Measurements from ENCODE around the gene NTNG1. TPM values are rescaled to one million over a fixed set of nuclear protein-coding genes. Genes with fewer than 3 reads are reported as not detected.

The NTNG1 gene
- total and polyA plus RNA-seq, 2 of the 13 experiments (the other 11 are each of a cell fraction or from before 2014, with no cell fraction given) = not detected

GRCh38 chr1:107457989-107458388, 317.1 kb downstream of the NTNG1 start:
- intact Hi-C loops (cut with micrococcal nuclease; ENCODE audit: unreplicated experiment) (no loop called here), in situ Hi-C loops (cut with HindIII; ENCODE audit: extremely low pct_ligation_motif_present, low pct_unique_long_range_greater_than_20kb) (no loop called here)
- CTCF ChIA-PET (ENCODE audit: low intra/inter-chr PET ratio, low total read pairs) = no interaction called here
- no peak overlapping the region for H3K27ac ChIP-seq (ENCODE audit: extremely low read length, insufficient read depth, low read length)
- H3K4me2 ChIP-seq (ENCODE audit: low read depth, low read length) = no peak overlapping the region
- H3K9ac ChIP-seq (ENCODE audit: insufficient read depth, low read depth, low read length) = no peak overlapping the region
- no peak for TF ChIP-seq NR2F2 (IDR thresholded peaks at IDR 0.05; ENCODE audit: borderline replicate concordance, low read depth)
- no peaks in the 10 kb centered on the region for H3K9me3 ChIP-seq (ENCODE audit: low read length)
- 33% methylated on average over 3 of the region's 3 CpGs for WGBS (ENCODE audit: low lambda C conversion rate)
- POLR2A ChIA-PET = no interaction called here
- H3K36me3 ChIP-seq (replicated peaks in 1 of 2; ENCODE audit: control insufficient read depth in 1 of 2, insufficient read depth in 2 of 2, low read length in 2 of 2) = no peaks in the 10 kb centered on the region
- peaks cover 0 to 1% of the 10 kb centered on the region in 2 experiments; a peak in 1 of 5 replicates for H3K27me3 ChIP-seq (ENCODE audit: control insufficient read depth in 1 of 2, insufficient read depth in 2 of 2, low read length in 2 of 2)
- H3K79me2 ChIP-seq (ENCODE audit: insufficient read depth, low read length) = no peaks in the 10 kb centered on the region
- DNase-seq (ENCODE audit: low spot score) (no peak), ATAC-seq (no peak), FAIRE-seq (no peak)
- H3K4me1 ChIP-seq (ENCODE audit: insufficient read depth, low read length) = no peaks in the 10 kb centered on the region
- no TSS peak for BruUV-seq (replicated peaks)
- no peak overlapping the region for H2AFZ ChIP-seq (ENCODE audit: low read length)
- H4K20me1 ChIP-seq (ENCODE audit: insufficient read depth, low read length) = no peaks in the 10 kb centered on the region
- H3K4me3 ChIP-seq (replicated peaks in 1 of 3; ENCODE audit: insufficient read depth in 1 of 3, low read depth in 2 of 3, low read length in 3 of 3) = no peak overlapping the region

- H3K27me3 ChIP-seq (ENCODE audit: control insufficient read depth in 1 of 2, insufficient read depth in 2 of 2, low read length in 2 of 2) = peaks cover 0 to 1% of the 10 kb centered on the region in 2 experiments; a peak in 1 of 5 replicates
- no peaks in the 10 kb centered on the region for H3K4me1 ChIP-seq (ENCODE audit: insufficient read depth, low read length)
- no peak overlapping the region for H2AFZ ChIP-seq (ENCODE audit: low read length)
- FAIRE-seq = no peak
- no peak for ATAC-seq
- H3K9ac ChIP-seq (ENCODE audit: insufficient read depth, low read depth, low read length) = no peak overlapping the region
- no peak for DNase-seq (ENCODE audit: low spot score)
- no peaks in the 10 kb centered on the region for H3K36me3 ChIP-seq (replicated peaks in 1 of 2; ENCODE audit: control insufficient read depth in 1 of 2, insufficient read depth in 2 of 2, low read length in 2 of 2)
- no peak overlapping the region for H3K27ac ChIP-seq (ENCODE audit: extremely low read length, insufficient read depth, low read length)
- CTCF ChIA-PET (ENCODE audit: low intra/inter-chr PET ratio, low total read pairs) = no interaction called here
- no peaks in the 10 kb centered on the region for H3K79me2 ChIP-seq (ENCODE audit: insufficient read depth, low read length)
- H3K4me2 ChIP-seq (ENCODE audit: low read depth, low read length) = no peak overlapping the region
- H3K4me3 ChIP-seq (replicated peaks in 1 of 3; ENCODE audit: insufficient read depth in 1 of 3, low read depth in 2 of 3, low read length in 3 of 3) = no peak overlapping the region
- in situ Hi-C loops (cut with HindIII; ENCODE audit: extremely low pct_ligation_motif_present, low pct_unique_long_range_greater_than_20kb) = no loop called here
- no peaks in the 10 kb centered on the region for H4K20me1 ChIP-seq (ENCODE audit: insufficient read depth, low read length)
- 27% methylated on average over 4 of the region's 4 CpGs for WGBS (ENCODE audit: low lambda C conversion rate)
- intact Hi-C loops (cut with micrococcal nuclease; ENCODE audit: unreplicated experiment) = no loop called here
- POLR2A ChIA-PET = no interaction called here
- no peaks in the 10 kb centered on the region for H3K9me3 ChIP-seq (ENCODE audit: low read length)
- BruUV-seq (replicated peaks) = no TSS peak
- no peak for TF ChIP-seq PBX2 (CRISPR knock-in tag; IDR thresholded peaks at IDR 0.05)
- TF ChIP-seq ZNF460 (CRISPR knock-in tag; IDR thresholded peaks at IDR 0.05; ENCODE audit: borderline replicate concordance) = no peak
- TF ChIP-seq ZNF407 (CRISPR knock-in tag; IDR thresholded peaks at IDR 0.05; ENCODE audit: not compliant biosample characterization) = no peak
- TF ChIP-seq, protein P1, sequence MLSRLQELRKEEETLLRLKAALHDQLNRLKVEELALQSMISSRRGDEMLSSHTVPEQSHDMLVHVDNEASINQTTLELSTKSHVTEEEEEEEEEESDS (CRISPR knock-in tag; IDR thresholded peaks at IDR 0.05; ENCODE audit: borderline replicate concordance) = no peak
- no peak for TF ChIP-seq DMAP1 (CRISPR knock-in tag; IDR thresholded peaks at IDR 0.05)
- TF ChIP-seq RARG (CRISPR knock-in tag; IDR thresholded peaks at IDR 0.05; ENCODE audit: low read depth) = no peak
These were observed 318.5 kb downstream of the NTNG1 start for GRCh38 chr1:107459204-107459904.
